ENCODE measurements around the gene AFG3L2.
"Not testable (repeated sequence)": the region's sequence is repeated elsewhere in the genome, so short reads cannot be mapped to it uniquely, and the experiment has no call there.

AFG3L2 gene

GRCh38 chr18:12420821-12421421 lies 43.9 kb upstream of the AFG3L2 start:
- H3K4me3 ChIP-seq (ENCODE audit: control insufficient read depth, low read depth, low read length) = no peak overlapping the region; the same call in 1 of the 2 replicates
- TF ChIP-seq CTCF (IDR thresholded peaks at IDR 0.05; ENCODE audit: control insufficient read depth, insufficient read depth, low read depth, low read length, missing control alignments) = no peak
- no peak for DNase-seq (ENCODE audit: low read depth)

- TF ChIP-seq CTCF (IDR thresholded peaks at IDR 0.05; ENCODE audit: control insufficient read depth, insufficient read depth, low read depth, low read length, missing control alignments) = no peak
- no peak for DNase-seq (ENCODE audit: low read depth)
- no peak overlapping the region for H3K4me3 ChIP-seq (ENCODE audit: control insufficient read depth, low read depth, low read length)
Observed at GRCh38 chr18:12417687-12418086, 40.7 kb upstream of the AFG3L2 start.

- no peak for TF ChIP-seq CTCF (IDR thresholded peaks at IDR 0.05; ENCODE audit: control insufficient read depth, insufficient read depth, low read depth, low read length, missing control alignments)
- H3K4me3 ChIP-seq (ENCODE audit: control insufficient read depth, low read depth, low read length) = no peak overlapping the region
- no peak for DNase-seq (ENCODE audit: low read depth)
Observed at GRCh38 chr18:12416098-12416729, 39.2 kb upstream of the AFG3L2 start.

GRCh38 chr18:12411456-12411855 lies 34.4 kb upstream of the AFG3L2 start:
- DNase-seq (ENCODE audit: low read depth) = no peak
- no peak overlapping the region for H3K4me3 ChIP-seq (ENCODE audit: control insufficient read depth, low read depth, low read length)
- TF ChIP-seq CTCF (IDR thresholded peaks at IDR 0.05; ENCODE audit: control insufficient read depth, insufficient read depth, low read depth, low read length, missing control alignments) = no peak

- not testable (repeated sequence) for H3K4me3 ChIP-seq (ENCODE audit: control insufficient read depth, low read depth, low read length); DNase-seq (ENCODE audit: low read depth)
Observed at GRCh38 chr18:12410747-12411146, 33.7 kb upstream of the AFG3L2 start.

DNA sequence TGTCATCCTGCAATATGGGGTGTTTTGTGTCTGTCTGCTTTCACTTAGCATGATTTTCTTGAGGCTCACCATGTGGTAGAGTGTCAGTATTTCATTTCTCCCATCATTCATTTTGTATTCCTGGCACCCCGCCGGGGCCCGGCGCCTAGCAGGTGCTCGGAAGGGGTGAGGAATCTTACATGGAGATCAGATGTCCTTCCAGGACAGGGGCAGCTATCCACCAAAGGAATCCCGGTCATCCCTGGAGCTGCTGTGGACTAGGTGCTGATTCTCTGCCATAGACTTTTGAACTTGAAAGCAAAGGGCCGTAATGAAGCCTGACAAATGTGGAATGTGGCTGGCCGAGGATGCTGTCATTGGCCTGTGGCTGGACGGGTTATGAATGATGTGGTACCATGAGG lies 33.1 kb upstream of the AFG3L2 start:
- H3K4me3 ChIP-seq (ENCODE audit: control insufficient read depth, low read depth, low read length) = no peak overlapping the region
- no peak for DNase-seq (ENCODE audit: low read depth)
- no peak for TF ChIP-seq CTCF (IDR thresholded peaks at IDR 0.05; ENCODE audit: control insufficient read depth, insufficient read depth, low read depth, low read length, missing control alignments)

DNA sequence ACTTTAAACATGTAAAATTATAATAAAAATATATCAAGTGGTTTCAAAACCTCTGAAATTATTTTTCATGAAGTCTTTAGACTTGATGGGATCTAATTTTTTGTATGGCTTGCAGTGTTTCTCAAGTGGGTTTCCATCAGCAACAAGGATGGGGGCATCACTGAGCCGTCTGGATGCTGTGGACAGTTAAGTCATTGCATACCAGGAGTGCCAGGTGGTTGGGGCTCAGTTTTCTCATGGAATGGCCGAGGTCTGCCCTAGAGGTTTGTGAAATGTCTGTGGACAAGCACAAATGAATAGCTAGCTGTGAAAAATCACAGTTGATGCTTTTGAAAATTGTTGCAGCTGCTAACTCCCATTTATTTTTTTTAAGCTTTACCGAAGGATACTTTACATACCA lies 32.4 kb upstream of the AFG3L2 start:
- DNase-seq (ENCODE audit: low read depth) = no peak
- no peak overlapping the region for H3K4me3 ChIP-seq (ENCODE audit: control insufficient read depth, low read depth, low read length)
- TF ChIP-seq CTCF (IDR thresholded peaks at IDR 0.05; ENCODE audit: control insufficient read depth, insufficient read depth, low read depth, low read length, missing control alignments) = no peak

Measured in AG09309 (cell line).